Measurements from ENCODE around the gene KRTAP10-9. TPM values are rescaled to one million over a fixed set of nuclear protein-coding genes. Genes with fewer than 3 reads are reported as not detected.

The KRTAP10-9 gene
- total and polyA plus RNA-seq, 2 of the 8 experiments (the other 6 are each of a cell fraction or from before 2014, with no cell fraction given): not detected

GRCh38 chr21:44590311-44590721 lies 36.6 kb upstream of the KRTAP10-9 start:
- no peak overlapping the region for H3K56ac ChIP-seq (replicated peaks; ENCODE audit: insufficient read length, low read depth, low read length)
- H3K4ac ChIP-seq (replicated peaks; ENCODE audit: insufficient read length, low read depth, low read length): no peak overlapping the region
- no peak overlapping the region for H4K5ac ChIP-seq (ENCODE audit: insufficient read length, low read depth, low read length)
- H3K4me3 ChIP-seq (ENCODE audit: extremely low read depth in 1 of 4, insufficient read depth in 2 of 4, low read depth in 3 of 4, low read length in 4 of 4): no peak overlapping the region
- no peak overlapping the region for H4K91ac ChIP-seq (replicated peaks; ENCODE audit: insufficient read length, low read length)
- no peaks in the 10 kb centered on the region for H3K79me1 ChIP-seq (ENCODE audit: low read depth, low read length)
- no peak overlapping the region for H2AK5ac ChIP-seq (ENCODE audit: low read depth, low read length)
- no peak overlapping the region for H2BK5ac ChIP-seq (ENCODE audit: low read depth, low read length)
- FAIRE-seq (no peak), DNase-seq (ENCODE audit: low read depth in 1 of 2, low spot score in 2 of 2) (peak in 1 of 2 experiments; percentile 43)
- no peaks in the 10 kb centered on the region for H4K20me1 ChIP-seq (replicated peaks in 1 of 2; ENCODE audit: control insufficient read depth in 1 of 2, insufficient read depth in 2 of 2, low read length in 2 of 2)
- no peaks in the 10 kb centered on the region for H3K27me3 ChIP-seq (replicated peaks in 1 of 4; ENCODE audit: control insufficient read depth in 3 of 4, extremely low read depth in 1 of 4, insufficient read depth in 3 of 4, low read length in 3 of 4)
- no peak overlapping the region for H3K23ac ChIP-seq (ENCODE audit: insufficient read length)
- peaks cover 2 to 15% (median 6%) of the 10 kb centered on the region in 4 experiments for H3K4me1 ChIP-seq (replicated peaks in 1 of 4; ENCODE audit: control insufficient read depth in 3 of 4, insufficient read depth in 4 of 4, low read length in 3 of 4)
- H3K36me3 ChIP-seq (ENCODE audit: control insufficient read depth in 2 of 4, insufficient read depth in 4 of 4, low read length in 3 of 4): no peaks in the 10 kb centered on the region; a peak in 1 of 8 replicates
- H3K9me3 ChIP-seq (ENCODE audit: insufficient read depth in 2 of 2, low read depth in 1 of 2, low read length in 1 of 2): no peaks in the 10 kb centered on the region
- no peak overlapping the region for H4K8ac ChIP-seq (ENCODE audit: extremely low read depth, insufficient read depth, low read length)
- no peak overlapping the region for H2BK120ac ChIP-seq (replicated peaks; ENCODE audit: low read depth, low read length)
- 0 out of 2 replicates have a peak overlapping the region, but pooled peaks have one; percentile 29 for H2BK12ac ChIP-seq (ENCODE audit: low read depth, low read length)
- no peak overlapping the region for H3K27ac ChIP-seq (ENCODE audit: low read depth, low read length)
- H3K18ac ChIP-seq (ENCODE audit: extremely low read depth, low read length): no peak overlapping the region; the same call in 1 of the 2 replicates
- H2BK15ac ChIP-seq (ENCODE audit: low read length): no peak overlapping the region
- no peak overlapping the region for H3K4me2 ChIP-seq (ENCODE audit: insufficient read depth in 1 of 2, low read depth in 2 of 2, low read length in 2 of 2)
- H2BK20ac ChIP-seq (ENCODE audit: low read length): no peak overlapping the region
- ChIA-PET POLR2A (ENCODE audit: partially characterized antibody) (no interaction called here), CTCF (ENCODE audit: partially characterized antibody) (no interaction called here)
- no peaks in the 10 kb centered on the region for H3K79me2 ChIP-seq (ENCODE audit: control insufficient read depth in 1 of 2, insufficient read depth in 2 of 2, low read length in 2 of 2)
- no peak overlapping the region for H3K9ac ChIP-seq (replicated peaks in 1 of 4; ENCODE audit: extremely low read depth in 1 of 4, low read depth in 3 of 4, low read length in 3 of 4)
- no peak overlapping the region for H3K14ac ChIP-seq (ENCODE audit: insufficient read length)
- 90% methylated on average over 10 of the region's 10 CpGs; no CpG with 5 or more reads in 1 of the 2 experiments for WGBS, 2 experiments (ENCODE audit: extremely low coverage in 1 of 2, insufficient coverage in 1 of 2, insufficient read length in 1 of 2, insufficient replicate concordance in 2 of 2, low coverage in 1 of 2, low lambda C conversion rate in 2 of 2, missing lambda C conversion rate in 1 of 2)
- no peak overlapping the region for H2AFZ ChIP-seq (ENCODE audit: low read length)
- H3K23me2 ChIP-seq (ENCODE audit: low read depth, low read length): 0 out of 2 replicates have a peak, but pooled peaks cover 4% of the 10 kb centered on the region
- no peak for TF ChIP-seq FOSL1 (IDR thresholded peaks at IDR 0.05; ENCODE audit: insufficient read depth, low read depth, low read length)

Measured in H1 (cell line).